ENCODE results near the gene OTUD3.

OTUD3 gene

DNA sequence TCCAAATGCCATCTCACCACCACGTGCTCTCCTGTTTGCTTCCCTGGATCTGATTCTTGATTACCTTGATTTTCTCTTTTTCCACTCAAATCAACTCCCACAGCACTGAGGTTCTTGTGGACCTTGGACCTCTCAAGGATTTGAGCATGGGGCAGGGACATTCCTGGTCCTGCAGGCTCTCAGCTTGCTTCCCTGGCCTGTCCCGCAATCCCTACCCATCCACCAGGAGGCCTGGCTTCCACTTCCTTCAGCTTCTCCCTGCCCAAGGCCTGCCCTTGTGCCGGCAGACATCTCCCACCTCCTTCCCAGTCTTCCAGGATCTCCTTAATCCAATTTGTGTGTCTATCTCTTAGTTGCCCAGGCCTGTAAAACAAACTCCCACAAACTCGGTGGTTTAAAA is 75.6 kb downstream of the OTUD3 start:
- no peak for DNase-seq

DNA sequence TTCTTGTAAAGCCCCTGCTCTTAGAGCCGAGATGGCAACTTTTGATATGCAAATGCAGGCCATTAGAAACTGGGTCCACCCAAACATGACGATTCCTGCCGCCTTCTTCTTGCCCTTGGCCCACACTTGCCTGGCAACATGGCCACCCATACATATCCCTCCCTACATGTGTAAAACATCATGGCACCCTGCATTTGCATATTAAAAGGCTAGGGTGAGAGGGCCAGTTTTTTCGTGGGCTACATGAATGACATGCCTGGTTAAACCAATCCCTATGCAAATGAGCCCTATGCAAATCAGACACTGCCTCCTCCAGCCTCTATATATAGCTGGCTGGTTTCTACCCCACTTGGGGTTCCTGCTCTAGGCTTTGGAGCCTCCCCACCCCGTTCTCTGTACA is 78.4 kb downstream of the OTUD3 start:
- DNase-seq, result no peak
